ENCODE measurements around the gene GAMT.

DNA sequence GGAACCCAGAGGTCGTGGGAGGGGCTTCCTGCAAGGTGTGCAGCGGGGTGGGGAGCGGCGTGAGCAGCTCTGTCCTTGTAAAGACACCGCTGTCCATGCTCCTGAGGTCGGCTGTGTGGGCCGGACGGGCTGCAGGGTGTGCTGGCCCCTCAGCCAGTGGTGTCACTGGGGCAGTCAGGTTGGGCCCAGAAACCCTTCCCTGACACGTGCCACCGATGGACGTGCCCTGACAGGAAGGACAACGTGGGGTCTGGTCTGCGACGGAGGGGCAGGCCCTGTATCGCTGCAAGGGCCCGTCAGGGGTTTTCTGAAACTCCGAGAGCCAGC is 32.7 kb upstream of the GAMT start:
- no peak for TF ChIP-seq FOXK2 (IDR thresholded peaks at IDR 0.05)
- no peak for TF ChIP-seq L3MBTL2 (conservative IDR thresholded peaks at IDR 0.05)
